GM19025 (cell line): Measurements from ENCODE around the gene FAM89A.

Source experiments
- ATAC-seq: cut with Tn5 transposase; IDR thresholded peaks from one replicate; pipeline ENCODE4 v1.9.1; 2021; ENCODE audit warnings: mild to moderate bottlenecking, low read depth, moderate library complexity; ENCODE audit not compliant: unreplicated experiment

The FAM89A gene

DNA sequence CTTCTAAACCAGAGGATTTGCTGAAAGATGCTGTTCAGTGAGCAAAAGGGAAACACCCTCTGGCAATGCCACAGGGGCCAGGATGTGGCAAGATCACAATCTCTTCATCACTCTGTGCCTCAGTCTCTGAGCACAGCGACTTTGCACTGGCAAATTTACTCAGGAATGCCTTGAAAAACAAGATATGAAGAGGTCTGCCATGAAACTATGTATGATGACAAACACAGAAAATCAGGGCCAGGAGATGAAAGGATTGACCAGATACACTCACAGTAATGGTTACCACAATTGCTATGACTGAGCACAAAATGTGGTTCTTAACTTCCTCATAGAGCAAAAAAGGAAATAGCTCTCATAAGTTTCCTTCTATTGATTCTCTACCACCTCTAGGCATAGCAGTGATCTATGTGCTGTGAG lies 67.2 kb downstream of the FAM89A start:
- ATAC-seq, result peak; percentile 37

DNA sequence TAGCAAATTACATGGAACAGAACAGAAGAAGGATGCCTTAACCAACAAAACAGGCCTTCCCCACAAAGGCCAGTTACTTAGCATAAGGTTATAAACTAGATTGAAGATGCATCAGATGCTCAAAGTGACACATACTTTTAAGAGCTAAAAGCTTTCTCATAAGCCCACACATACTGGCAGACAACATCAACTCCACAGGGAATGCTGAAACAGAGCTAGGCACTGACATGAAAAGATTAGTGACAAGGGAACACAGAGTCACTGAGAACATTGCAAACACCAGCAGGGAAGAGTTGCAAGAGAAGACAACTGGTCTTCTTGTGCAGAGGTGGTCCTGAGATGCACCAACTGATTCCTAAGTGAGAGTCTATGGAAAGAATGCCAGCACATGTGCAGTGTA lies 68.3 kb downstream of the FAM89A start:
- no peak for ATAC-seq

DNA sequence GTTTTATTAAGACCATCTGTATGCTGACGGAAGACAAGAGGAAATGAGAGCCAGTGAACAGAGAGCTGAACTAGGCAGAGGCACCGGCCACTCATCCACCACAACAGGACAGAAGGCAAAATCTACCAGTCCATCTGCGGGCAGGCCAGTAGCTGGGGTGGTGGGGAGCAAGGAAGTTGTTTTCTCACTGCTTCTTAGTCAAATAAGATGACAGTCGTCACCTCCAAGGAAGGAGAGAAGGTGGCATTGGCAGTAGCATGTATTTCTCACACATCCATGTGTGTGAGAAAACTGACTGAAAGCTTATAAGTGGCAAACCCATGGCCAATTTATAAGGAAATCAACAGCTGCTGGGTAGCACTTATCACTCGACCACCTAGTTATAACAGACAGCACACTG lies 69.6 kb downstream of the FAM89A start:
- ATAC-seq, result no peak
